WTC11 (cell line): Measurements from ENCODE around the gene CAV2.

Experiments
- NR2C2 ChIP-seq: sonication (generic); formaldehyde crosslinking; IDR thresholded peaks from 2 replicates; pipeline ENCODE4 v1.8.0; 2022; ENCODE audit warnings: mild to moderate bottlenecking, missing genetic modification reagents
- TF ChIP-seq, protein P1 (sequence below): fragments of 200-600 bp; IDR thresholded peaks from 2 replicates; pipeline ENCODE4 v1.8.0; 2022; ENCODE audit warnings: antibody characterized with exemption

DNA sequence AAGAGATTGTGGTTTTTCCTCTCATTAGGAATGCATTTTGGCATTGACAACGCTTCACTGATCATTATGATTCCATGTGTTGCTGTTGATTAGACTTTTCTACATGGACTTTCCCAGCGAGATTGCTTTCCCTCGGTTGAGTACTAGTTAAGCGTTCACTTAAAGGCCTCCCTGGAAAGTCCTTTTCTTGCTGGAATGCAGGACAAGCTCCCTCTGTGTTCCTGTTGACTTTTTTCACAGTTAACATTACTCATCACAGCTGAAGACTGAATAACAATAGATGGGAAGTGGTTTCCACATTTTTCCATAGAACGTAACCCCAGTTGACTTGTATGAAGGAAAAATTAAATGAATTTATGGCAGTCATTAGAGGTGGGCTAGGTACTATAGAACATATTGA lies 22.7 kb downstream of the CAV2 start:
- TF ChIP-seq, protein P1, sequence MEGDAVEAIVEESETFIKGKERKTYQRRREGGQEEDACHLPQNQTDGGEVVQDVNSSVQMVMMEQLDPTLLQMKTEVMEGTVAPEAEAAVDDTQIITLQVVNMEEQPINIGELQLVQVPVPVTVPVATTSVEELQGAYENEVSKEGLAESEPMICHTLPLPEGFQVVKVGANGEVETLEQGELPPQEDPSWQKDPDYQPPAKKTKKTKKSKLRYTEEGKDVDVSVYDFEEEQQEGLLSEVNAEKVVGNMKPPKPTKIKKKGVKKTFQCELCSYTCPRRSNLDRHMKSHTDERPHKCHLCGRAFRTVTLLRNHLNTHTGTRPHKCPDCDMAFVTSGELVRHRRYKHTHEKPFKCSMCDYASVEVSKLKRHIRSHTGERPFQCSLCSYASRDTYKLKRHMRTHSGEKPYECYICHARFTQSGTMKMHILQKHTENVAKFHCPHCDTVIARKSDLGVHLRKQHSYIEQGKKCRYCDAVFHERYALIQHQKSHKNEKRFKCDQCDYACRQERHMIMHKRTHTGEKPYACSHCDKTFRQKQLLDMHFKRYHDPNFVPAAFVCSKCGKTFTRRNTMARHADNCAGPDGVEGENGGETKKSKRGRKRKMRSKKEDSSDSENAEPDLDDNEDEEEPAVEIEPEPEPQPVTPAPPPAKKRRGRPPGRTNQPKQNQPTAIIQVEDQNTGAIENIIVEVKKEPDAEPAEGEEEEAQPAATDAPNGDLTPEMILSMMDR = no peak
- no peak for TF ChIP-seq NR2C2
